T-helper 2 cell treated with Interferon-gamma antibody and Interleukin-4, amounts not matched to agents 5 μg/mL and 100 μg/mL, for 36 hours (primary cell): ENCODE data around the gene ARHGEF16.

ENCODE experiments used
- DNase-seq: peaks from one replicate; pipeline ENCODE4 v3.0.0; 2021; ENCODE audit warnings: low spot score
- H3K27ac Mint-ChIP-seq: one replicate; pipeline ENCODE4 v1.8.0; 2021; ENCODE audit warnings: mild to moderate bottlenecking, mixed read lengths
- H3K27me3 Mint-ChIP-seq: one replicate; pipeline ENCODE4 v1.8.0; 2021; ENCODE audit warnings: low read depth, mixed read lengths
- H3K36me3 Mint-ChIP-seq: one replicate; pipeline ENCODE4 v1.8.0; 2021; ENCODE audit warnings: low read depth, mixed read lengths
- H3K4me1 Mint-ChIP-seq: one replicate; pipeline ENCODE4 v1.8.0; 2021; ENCODE audit warnings: low read depth, mixed read lengths
- H3K4me3 Mint-ChIP-seq: one replicate; pipeline ENCODE4 v1.8.0; 2022; ENCODE audit warnings: mild to moderate bottlenecking, moderate library complexity, mixed read lengths
- H3K9me3 Mint-ChIP-seq: one replicate; pipeline ENCODE4 v1.8.0; 2021; ENCODE audit warnings: mixed read lengths

Gene ARHGEF16

GRCh38 chr1:3453891-3454810 lies at the start of gene ARHGEF16:
ARHGEF16 (plus strand) TSS chr1:3454665; CDS start chr1:3463085, 8,420 bp downstream.
- no peaks in the 10 kb centered on the region for H3K9me3 Mint-ChIP-seq
- H3K27me3 Mint-ChIP-seq = peaks cover 11% of the 10 kb centered on the region
- H3K36me3 Mint-ChIP-seq = no peaks in the 10 kb centered on the region
- H3K27ac Mint-ChIP-seq = no peak within 1 kb of the TSS
- no peaks in the 10 kb centered on the region for H3K4me1 Mint-ChIP-seq
- no peak for DNase-seq
- H3K4me3 Mint-ChIP-seq = peak within 1 kb of the TSS; percentile 10

GRCh38 chr1:3404801-3405200 lies 49.7 kb upstream of the ARHGEF16 start:
- H3K27me3 Mint-ChIP-seq = no peaks in the 10 kb centered on the region
- no peak for DNase-seq
- H3K4me3 Mint-ChIP-seq = no peak overlapping the region
- no peak overlapping the region for H3K27ac Mint-ChIP-seq
- H3K9me3 Mint-ChIP-seq = no peaks in the 10 kb centered on the region
- no peaks in the 10 kb centered on the region for H3K4me1 Mint-ChIP-seq
- H3K36me3 Mint-ChIP-seq = no peaks in the 10 kb centered on the region

DNA sequence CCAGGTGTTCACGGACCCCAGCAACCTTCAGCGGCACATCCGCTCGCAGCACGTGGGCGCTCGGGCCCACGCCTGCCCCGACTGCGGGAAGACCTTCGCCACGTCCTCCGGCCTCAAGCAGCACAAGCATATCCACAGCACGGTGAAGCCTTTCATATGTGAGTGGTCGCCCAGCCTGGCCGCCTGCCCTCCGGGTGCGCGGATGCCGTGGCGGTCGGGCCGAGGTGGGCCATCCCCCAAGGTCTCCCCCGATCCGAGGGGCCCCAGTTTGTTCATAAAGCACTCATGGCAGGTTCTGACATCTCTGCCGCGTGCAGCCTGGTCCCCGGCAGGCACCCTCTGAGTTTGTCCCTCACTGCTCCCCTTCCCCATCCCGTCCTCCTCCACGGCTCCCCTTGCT lies 49.0 kb upstream of the ARHGEF16 start:
- DNase-seq = no peak
- Mint-ChIP-seq H3K27ac (no peak overlapping the region), H3K36me3 (no peaks in the 10 kb centered on the region), H3K9me3 (no peaks in the 10 kb centered on the region), H3K4me3 (no peak overlapping the region), H3K27me3 (no peaks in the 10 kb centered on the region), H3K4me1 (no peaks in the 10 kb centered on the region)

- no peak for DNase-seq
- no peaks in the 10 kb centered on the region for H3K9me3 Mint-ChIP-seq
- no peaks in the 10 kb centered on the region for H3K36me3 Mint-ChIP-seq
- no peak overlapping the region for H3K4me3 Mint-ChIP-seq
- H3K27me3 Mint-ChIP-seq = no peaks in the 10 kb centered on the region
- H3K4me1 Mint-ChIP-seq = no peaks in the 10 kb centered on the region
- no peak overlapping the region for H3K27ac Mint-ChIP-seq
Measured at GRCh38 chr1:3405974-3406867, 48.2 kb upstream of the ARHGEF16 start.

GRCh38 chr1:3407021-3407420 lies 47.4 kb upstream of the ARHGEF16 start:
- DNase-seq = no peak
- no peaks in the 10 kb centered on the region for H3K27me3 Mint-ChIP-seq
- no peak overlapping the region for H3K4me3 Mint-ChIP-seq
- no peaks in the 10 kb centered on the region for H3K4me1 Mint-ChIP-seq
- no peak overlapping the region for H3K27ac Mint-ChIP-seq
- H3K36me3 Mint-ChIP-seq = no peaks in the 10 kb centered on the region
- no peaks in the 10 kb centered on the region for H3K9me3 Mint-ChIP-seq

DNA sequence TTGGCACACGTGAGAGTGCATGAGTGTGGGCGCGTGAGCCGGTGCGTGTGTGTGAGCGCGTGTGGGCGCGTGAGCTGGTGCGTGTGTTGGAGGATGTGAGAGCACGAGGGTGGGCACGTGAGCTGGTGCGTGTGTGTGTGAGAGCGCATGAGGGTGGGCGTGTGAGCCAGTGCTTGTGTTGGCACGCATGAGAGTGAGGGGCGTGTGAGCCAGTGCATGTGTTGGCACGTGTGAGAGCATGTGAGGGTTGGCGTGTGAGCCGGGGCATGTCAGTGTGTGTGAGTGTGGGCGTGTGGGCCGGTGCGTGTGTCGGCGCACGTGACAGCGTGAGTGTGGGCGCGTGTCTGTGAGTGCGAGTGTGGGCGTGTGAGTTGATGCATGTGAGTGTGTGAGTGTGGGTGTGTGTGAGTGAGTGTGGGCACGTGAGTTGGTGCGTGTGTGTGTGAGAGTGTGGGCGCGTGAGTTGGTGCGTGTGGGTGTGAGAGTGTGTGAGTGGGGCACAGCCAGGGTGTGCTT lies 45.7 kb upstream of the ARHGEF16 start:
- Mint-ChIP-seq H3K4me1 (no peaks in the 10 kb centered on the region), H3K36me3 (no peaks in the 10 kb centered on the region), H3K27ac (no peak overlapping the region), H3K4me3 (no peak overlapping the region), H3K27me3 (no peaks in the 10 kb centered on the region), H3K9me3 (no peaks in the 10 kb centered on the region)
- no peak for DNase-seq

DNA sequence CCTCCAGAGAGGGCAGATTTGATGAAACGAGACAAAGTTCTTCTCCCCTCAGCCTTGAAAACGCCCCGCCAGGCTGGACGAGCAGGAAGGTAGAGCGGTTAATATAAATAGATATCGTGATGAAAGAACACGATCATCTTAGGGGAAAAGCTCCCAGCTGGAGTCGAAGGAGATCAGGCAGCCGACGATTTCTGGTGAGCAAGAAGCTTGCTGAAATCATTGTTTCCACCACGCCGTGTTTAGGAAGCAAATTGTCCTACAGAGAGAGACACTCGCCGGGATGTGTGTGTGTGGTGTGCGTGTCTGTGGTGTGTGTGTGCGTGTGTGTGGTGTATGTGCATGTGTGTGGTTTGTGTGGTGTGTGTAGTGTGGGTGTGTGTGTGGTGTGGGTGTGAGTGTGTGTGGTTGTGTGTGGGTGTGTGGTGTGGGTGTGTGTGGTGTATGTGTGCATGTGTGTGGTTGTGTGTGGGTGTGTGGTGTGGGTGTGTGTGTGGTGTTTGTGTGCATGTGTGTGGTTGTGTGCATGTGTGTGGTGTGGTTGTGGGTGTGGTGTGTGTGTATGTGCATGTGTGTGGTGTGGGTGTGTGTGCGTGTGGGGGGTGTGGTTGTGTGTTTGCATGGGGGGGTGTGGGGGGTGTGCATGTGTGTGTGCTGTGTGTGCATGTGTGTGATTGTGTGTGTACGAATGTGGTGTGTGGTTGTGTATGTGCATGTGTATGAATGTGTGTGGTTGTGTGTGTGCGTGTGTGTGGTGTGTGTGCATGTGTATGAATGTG lies 44.9 kb upstream of the ARHGEF16 start:
- Mint-ChIP-seq H3K9me3 (no peaks in the 10 kb centered on the region), H3K4me1 (no peaks in the 10 kb centered on the region), H3K27ac (no peak overlapping the region), H3K27me3 (no peaks in the 10 kb centered on the region), H3K36me3 (no peaks in the 10 kb centered on the region), H3K4me3 (no peak overlapping the region)
- DNase-seq = no peak

GRCh38 chr1:3410142-3410925 lies 44.1 kb upstream of the ARHGEF16 start:
- DNase-seq = no peak
- no peaks in the 10 kb centered on the region for H3K36me3 Mint-ChIP-seq
- H3K4me3 Mint-ChIP-seq = no peak overlapping the region
- H3K4me1 Mint-ChIP-seq = no peaks in the 10 kb centered on the region
- no peaks in the 10 kb centered on the region for H3K9me3 Mint-ChIP-seq
- H3K27ac Mint-ChIP-seq = no peak overlapping the region
- no peaks in the 10 kb centered on the region for H3K27me3 Mint-ChIP-seq

DNA sequence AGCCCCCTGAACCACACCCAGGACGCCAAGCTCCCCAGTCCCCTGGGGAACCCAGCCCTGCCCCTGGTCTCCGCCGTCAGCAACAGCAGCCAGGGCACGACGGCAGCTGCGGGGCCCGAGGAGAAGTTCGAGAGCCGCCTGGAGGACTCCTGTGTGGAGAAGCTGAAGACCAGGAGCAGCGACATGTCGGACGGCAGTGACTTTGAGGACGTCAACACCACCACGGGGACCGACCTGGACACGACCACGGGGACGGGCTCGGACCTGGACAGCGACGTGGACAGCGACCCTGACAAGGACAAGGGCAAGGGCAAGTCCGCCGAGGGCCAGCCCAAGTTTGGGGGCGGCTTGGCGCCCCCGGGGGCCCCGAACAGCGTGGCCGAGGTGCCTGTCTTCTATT lies 42.7 kb upstream of the ARHGEF16 start:
- Mint-ChIP-seq H3K4me3 (no peak overlapping the region), H3K27ac (no peak overlapping the region)

DNA sequence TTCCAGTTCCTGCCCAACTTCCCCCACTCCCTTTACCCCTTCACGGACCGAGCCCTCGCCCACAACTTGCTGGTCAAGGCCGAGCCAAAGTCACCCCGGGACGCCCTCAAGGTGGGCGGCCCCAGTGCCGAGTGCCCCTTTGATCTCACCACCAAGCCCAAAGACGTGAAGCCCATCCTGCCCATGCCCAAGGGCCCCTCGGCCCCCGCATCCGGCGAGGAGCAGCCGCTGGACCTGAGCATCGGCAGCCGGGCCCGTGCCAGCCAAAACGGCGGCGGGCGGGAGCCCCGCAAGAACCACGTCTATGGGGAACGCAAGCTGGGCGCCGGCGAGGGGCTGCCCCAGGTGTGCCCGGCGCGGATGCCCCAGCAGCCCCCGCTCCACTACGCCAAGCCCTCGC lies 42.1 kb upstream of the ARHGEF16 start:
- no peak overlapping the region for H3K4me3 Mint-ChIP-seq
- H3K27ac Mint-ChIP-seq = no peak overlapping the region
- H3K9me3 Mint-ChIP-seq = peaks cover 8% of the 10 kb centered on the region
- no peaks in the 10 kb centered on the region for H3K36me3 Mint-ChIP-seq
- DNase-seq = no peak
- H3K4me1 Mint-ChIP-seq = no peaks in the 10 kb centered on the region
- no peaks in the 10 kb centered on the region for H3K27me3 Mint-ChIP-seq

More for the DNA sequence above, 42.7 kb upstream of the ARHGEF16 start:
- Mint-ChIP-seq H3K36me3 (no peaks in the 10 kb centered on the region), H3K9me3 (peaks cover 2% of the 10 kb centered on the region), H3K27me3 (no peaks in the 10 kb centered on the region), H3K4me1 (no peaks in the 10 kb centered on the region)
- no peak for DNase-seq

GRCh38 chr1:3413975-3414710 lies 40.3 kb upstream of the ARHGEF16 start:
- Mint-ChIP-seq H3K4me1 (no peaks in the 10 kb centered on the region), H3K4me3 (no peak overlapping the region), H3K27ac (no peak overlapping the region), H3K9me3 (peaks cover 8% of the 10 kb centered on the region), H3K36me3 (no peaks in the 10 kb centered on the region), H3K27me3 (no peaks in the 10 kb centered on the region)
- no peak for DNase-seq

DNA sequence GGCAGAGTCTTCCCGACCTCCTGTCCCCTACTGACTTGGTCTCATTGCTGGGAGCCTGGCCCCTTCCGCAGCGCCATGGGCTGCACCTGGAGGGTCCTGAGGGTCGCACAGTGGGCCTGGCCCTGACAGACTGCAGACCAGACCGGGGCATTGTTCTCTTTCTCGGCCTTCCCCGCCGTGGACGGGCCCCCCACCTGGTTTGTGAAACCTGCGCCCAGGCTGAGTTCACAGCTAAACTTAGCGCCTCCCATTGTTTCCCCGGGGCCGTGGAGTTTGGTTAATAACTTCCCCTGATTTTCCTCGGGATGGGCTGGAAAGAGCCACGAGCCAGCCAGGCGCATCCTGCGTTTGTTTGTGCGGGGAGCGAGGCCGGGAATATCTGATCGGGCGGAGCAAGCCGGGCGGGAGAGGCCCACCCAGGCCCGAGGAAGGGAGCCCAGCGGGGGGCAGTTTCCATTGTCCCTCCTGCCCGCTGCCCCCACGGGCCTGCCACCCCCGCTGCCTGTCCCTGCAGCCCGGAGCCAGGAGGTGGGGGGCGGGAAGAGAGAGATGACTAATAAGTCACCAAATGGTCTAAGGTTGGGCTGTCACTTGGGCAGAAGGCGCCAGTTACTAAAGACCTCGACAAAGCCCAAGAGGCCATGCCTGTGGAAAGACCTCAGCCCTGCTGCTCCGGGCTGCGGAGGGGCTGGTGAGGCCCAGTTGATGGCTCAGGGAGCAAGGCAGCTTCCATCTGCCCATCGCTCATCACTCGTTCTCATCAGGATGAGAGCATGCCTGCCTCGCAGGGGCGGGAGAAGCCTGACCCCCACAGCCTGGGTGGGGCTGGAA lies 39.0 kb upstream of the ARHGEF16 start:
- Mint-ChIP-seq H3K27ac (no peak overlapping the region), H3K4me3 (no peak overlapping the region), H3K27me3 (no peaks in the 10 kb centered on the region), H3K4me1 (no peaks in the 10 kb centered on the region), H3K36me3 (no peaks in the 10 kb centered on the region), H3K9me3 (peaks cover 8% of the 10 kb centered on the region)
- no peak for DNase-seq
